DMS53 treated with DMSO at 0.1 percent for 48 hours (cell line): ENCODE measurements around the gene HECTD4.
"Not testable (repeated sequence)": the region's sequence is repeated elsewhere in the genome, so short reads cannot be mapped to it uniquely, and the experiment has no call there.

Experiments used
- DNase-seq: peaks from one replicate; lab custom pipeline; 2025; ENCODE audit not compliant: unreplicated experiment; lab: John Stamatoyannopoulos, UW

HECTD4 gene

GRCh38 chr12:112282920-112283319 lies 99.3 kb downstream of the HECTD4 start:
- DNase-seq, result no peak

- no peak for DNase-seq
Measured at GRCh38 chr12:112275836-112276235, 106.4 kb downstream of the HECTD4 start.

- DNase-seq, result no peak
Measured at GRCh38 chr12:112275207-112275606, 107.0 kb downstream of the HECTD4 start.

- no peak for DNase-seq
Measured at GRCh38 chr12:112270673-112271072, 111.6 kb downstream of the HECTD4 start.

GRCh38 chr12:112266473-112266872 lies 115.8 kb downstream of the HECTD4 start:
- DNase-seq, result no peak

- DNase-seq, result no peak
Measured at GRCh38 chr12:112261559-112261958, 120.7 kb downstream of the HECTD4 start.

- no peak for DNase-seq
Measured at GRCh38 chr12:112258926-112259325, 123.3 kb downstream of the HECTD4 start.

- no peak for DNase-seq
Measured at GRCh38 chr12:112256780-112257179, 125.5 kb downstream of the HECTD4 start.

- peak; percentile 44 for DNase-seq
Measured at GRCh38 chr12:112252184-112252583, 130.0 kb downstream of the HECTD4 start.

- DNase-seq, result not testable (repeated sequence)
Measured at GRCh38 chr12:112244902-112245301, 137.3 kb downstream of the HECTD4 start.

GRCh38 chr12:112243255-112244110 lies 138.7 kb downstream of the HECTD4 start:
- DNase-seq, result no peak

GRCh38 chr12:112241176-112241575 lies 141.1 kb downstream of the HECTD4 start:
- no peak for DNase-seq

- no peak for DNase-seq
Measured at GRCh38 chr12:112239881-112240280, 142.3 kb downstream of the HECTD4 start.

GRCh38 chr12:112239020-112239419 lies 143.2 kb downstream of the HECTD4 start:
- DNase-seq, result no peak

GRCh38 chr12:112238441-112238840 lies 143.8 kb downstream of the HECTD4 start:
- DNase-seq, result no peak

GRCh38 chr12:112236786-112237185 lies 145.4 kb downstream of the HECTD4 start:
- no peak for DNase-seq

GRCh38 chr12:112236386-112236785 lies 145.8 kb downstream of the HECTD4 start:
- no peak for DNase-seq

GRCh38 chr12:112234303-112234702 lies 147.9 kb downstream of the HECTD4 start:
- DNase-seq, result no peak

- DNase-seq, result no peak
Measured at GRCh38 chr12:112233242-112233641, 149.0 kb downstream of the HECTD4 start.

- DNase-seq, result no peak
Measured at GRCh38 chr12:112230136-112230535, 152.1 kb downstream of the HECTD4 start.

GRCh38 chr12:112226768-112227167 lies 155.5 kb downstream of the HECTD4 start:
- DNase-seq, result no peak

GRCh38 chr12:112220628-112221027 lies 161.6 kb downstream of the HECTD4 start:
- DNase-seq, result not testable (repeated sequence)

- no peak for DNase-seq
Measured at GRCh38 chr12:112219195-112219594, 163.0 kb downstream of the HECTD4 start.
